Measurements from ENCODE around the gene DMBT1. TPM values are rescaled to one million over a fixed set of nuclear protein-coding genes. Genes with fewer than 3 reads are reported as not detected.

Gene DMBT1
- total and polyA plus RNA-seq, 8 donors = 0.23 to 24.4 (median 1.6) TPM

DNA sequence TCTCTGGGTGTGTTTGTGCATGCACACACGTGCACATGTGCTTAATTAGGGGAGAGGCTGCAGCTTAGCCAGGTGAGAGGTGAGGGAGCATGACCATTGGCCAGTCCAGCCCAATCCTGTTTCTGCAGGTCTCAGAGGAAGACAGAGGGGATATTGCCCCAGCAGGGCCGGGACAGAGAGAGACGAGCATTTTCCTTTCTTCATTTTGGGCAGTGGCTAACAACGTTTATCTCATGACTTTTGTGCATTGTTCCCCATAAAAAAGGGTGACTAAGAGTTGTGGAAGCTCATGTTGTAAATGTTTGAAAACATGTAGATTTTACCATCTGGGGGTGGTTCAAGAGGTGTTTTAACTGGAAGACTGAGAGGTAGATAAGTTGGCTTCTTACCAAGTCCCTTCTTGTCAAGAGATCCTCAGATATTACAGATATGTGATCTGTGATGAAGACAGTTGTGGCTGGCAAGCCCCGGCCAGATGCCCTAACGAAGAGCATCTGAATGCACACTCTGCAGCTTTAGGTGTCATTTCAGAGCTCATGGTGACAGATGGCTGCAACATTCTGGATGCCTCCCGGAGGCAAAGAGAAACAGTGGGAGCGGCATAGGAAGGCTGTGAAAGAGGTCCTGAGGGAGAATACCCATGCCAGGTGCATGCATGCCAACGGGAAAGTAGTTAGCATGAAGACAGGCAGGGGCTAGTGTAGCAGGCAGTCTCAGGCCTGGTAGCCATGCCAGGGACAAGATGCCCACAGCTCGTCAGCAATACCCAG is 16.7 kb upstream of the DMBT1 start:
- Histone ChIP-seq H3K27ac (no peak overlapping the region), H3K36me3 (no peaks in the 10 kb centered on the region), H3K4me1 (no peaks in the 10 kb centered on the region), H3K4me3 (no peak overlapping the region), H3K9me3 (no peaks in the 10 kb centered on the region), H3K27me3 (no peaks in the 10 kb centered on the region)
- FAIRE-seq (no peak), DNase-seq (no peak), ATAC-seq (no peak)
- TF ChIP-seq CTCF (IDR thresholded peaks at IDR 0.05) = no peak
- intact Hi-C loops (cut with DNase I) = no loop called here
- 81 to 86% methylated on average over 10 of the region's 10 CpGs for WGBS, 2 donors

- no peak for ATAC-seq
- H3K27me3 ChIP-seq = no peaks in the 10 kb centered on the region
- H3K4me3 ChIP-seq = no peak overlapping the region
- no peak overlapping the region for H3K27ac ChIP-seq
- H3K36me3 ChIP-seq = no peaks in the 10 kb centered on the region
- no peak for TF ChIP-seq CTCF (IDR thresholded peaks at IDR 0.05)
- H3K9me3 ChIP-seq = no peaks in the 10 kb centered on the region
- no peak for DNase-seq
- WGBS, 2 donors = 90 to 92% methylated on average over 8 of the region's 8 CpGs
- H3K4me1 ChIP-seq = no peaks in the 10 kb centered on the region
- intact Hi-C loops (cut with DNase I) = no loop called here
- FAIRE-seq = no peak
Observed at GRCh38 chr10:122544493-122544892, 16.1 kb upstream of the DMBT1 start.

- Histone ChIP-seq H3K9me3 (no peaks in the 10 kb centered on the region), H3K36me3 (no peaks in the 10 kb centered on the region), H3K4me1 (no peaks in the 10 kb centered on the region), H3K27ac (no peak overlapping the region), H3K4me3 (no peak overlapping the region), H3K27me3 (no peaks in the 10 kb centered on the region)
- ATAC-seq (no peak), FAIRE-seq (no peak), DNase-seq (no peak)
- intact Hi-C loops (cut with DNase I) = no loop called here
- TF ChIP-seq CTCF (IDR thresholded peaks at IDR 0.05) = no peak
- 90 to 94% methylated on average over 8 of the region's 8 CpGs for WGBS, 2 donors
Observed at GRCh38 chr10:122546242-122546641, 14.3 kb upstream of the DMBT1 start.

DNA sequence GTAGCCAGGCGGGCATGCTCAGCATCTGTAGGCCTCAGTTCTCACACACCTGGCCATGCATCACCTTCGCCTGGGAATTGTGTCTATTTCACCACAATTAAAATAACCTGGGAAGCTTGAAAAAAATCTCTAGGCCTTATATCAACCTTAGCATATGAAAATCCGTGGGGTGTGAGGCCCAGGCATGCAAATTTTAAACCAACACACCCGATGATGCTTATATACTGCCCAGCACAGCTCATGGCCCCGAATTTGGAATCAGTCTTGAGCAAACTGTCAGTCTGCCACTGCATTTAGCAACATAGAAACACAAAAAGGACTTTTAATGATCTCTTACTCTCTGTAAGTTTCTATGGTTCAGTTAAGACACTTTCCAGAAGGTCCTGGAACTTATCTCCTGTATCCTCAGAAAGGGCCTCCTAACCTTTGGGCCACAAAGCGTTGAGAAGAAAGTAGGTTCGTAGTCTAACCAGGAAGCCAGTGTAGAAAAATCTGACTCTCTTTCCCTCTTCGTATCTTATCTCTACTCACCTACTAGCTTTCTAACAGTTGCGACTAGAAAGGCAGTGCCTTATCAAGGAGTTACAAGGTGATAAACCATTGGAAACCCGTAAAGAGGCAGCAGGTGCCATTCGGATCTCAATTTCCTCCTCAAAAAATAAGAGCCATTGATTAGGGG is 12.0 kb upstream of the DMBT1 start:
- no peaks in the 10 kb centered on the region for H3K9me3 ChIP-seq
- TF ChIP-seq CTCF (IDR thresholded peaks at IDR 0.05) = no peak
- FAIRE-seq = no peak
- H3K27ac ChIP-seq = no peak overlapping the region
- H3K27me3 ChIP-seq = no peaks in the 10 kb centered on the region
- intact Hi-C loops (cut with DNase I) = no loop called here
- no peak for ATAC-seq
- 73 to 78% methylated on average over 11 of the region's 11 CpGs for WGBS, 2 donors
- no peak overlapping the region for H3K4me3 ChIP-seq
- no peaks in the 10 kb centered on the region for H3K4me1 ChIP-seq
- DNase-seq = no peak
- no peaks in the 10 kb centered on the region for H3K36me3 ChIP-seq

DNA sequence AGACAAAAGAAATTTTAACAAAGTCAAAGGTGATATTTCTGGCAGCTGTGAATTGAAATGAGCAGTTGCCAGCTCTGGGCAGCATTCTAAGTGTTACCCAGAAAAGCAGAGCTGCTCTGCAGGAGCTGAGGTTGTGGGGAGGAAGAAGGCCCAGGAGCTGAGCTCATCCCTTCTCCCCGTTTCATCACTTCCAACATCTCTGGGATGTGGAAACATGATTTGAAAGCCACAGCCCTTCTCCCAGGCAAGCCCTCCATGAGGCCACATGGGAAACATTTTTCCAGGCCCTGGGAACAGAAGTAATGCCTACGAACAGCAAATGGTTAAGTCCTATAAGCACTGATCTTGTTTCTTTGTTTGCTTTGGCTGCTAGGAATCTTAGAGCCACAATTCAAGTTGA is 10.9 kb upstream of the DMBT1 start:
- Histone ChIP-seq H3K27me3 (no peaks in the 10 kb centered on the region), H3K27ac (no peak overlapping the region), H3K4me3 (no peak overlapping the region), H3K36me3 (no peaks in the 10 kb centered on the region), H3K4me1 (no peaks in the 10 kb centered on the region), H3K9me3 (no peaks in the 10 kb centered on the region)
- WGBS, 2 donors = 88 to 95% methylated on average over 2 of the region's 2 CpGs
- FAIRE-seq (no peak), DNase-seq (no peak), ATAC-seq (no peak)
- no peak for TF ChIP-seq CTCF (IDR thresholded peaks at IDR 0.05)
- intact Hi-C loops (cut with DNase I) = no loop called here
